IMR-90 (cell line): Measurements from ENCODE around the gene FOXD4. TPM values are rescaled to one million over a fixed set of nuclear protein-coding genes. Genes with fewer than 3 reads are reported as not detected.
"Not testable (repeated sequence)": the region's sequence is repeated elsewhere in the genome, so short reads cannot be mapped to it uniquely, and the experiment has no call there.

ENCODE experiments used
- ATAC-seq: fragments of 200-7000 bp; cut with Tn5 transposase; 2 replicates; pipeline ENCODE4 v1.9.1; 2020; ENCODE audit warnings: low read depth, mild to moderate bottlenecking, moderate library complexity
- BruUV-seq: library from RNA; stranded (reverse); fragments of 400-500 nt; replicated peaks from 2 replicates; lab custom pipeline; 2021; lab: Mats Ljungman, UMichigan
- CTCF ChIA-PET: fragments of 300-600 bp; formaldehyde crosslinking; extraction: SDS; loops from one replicate; lab custom pipeline; 2021; ENCODE audit warnings: antibody characterized with exemption; lab: Yijun Ruan, JAX
- POLR2A ChIA-PET: fragments of 300-600 bp; sonication (Branson Sonifier 250); formaldehyde crosslinking; loops from one replicate; lab custom pipeline; 2022; ENCODE audit warnings: antibody characterized with exemption; ENCODE audit not compliant: unreplicated experiment; lab: Charles Lee
- DNase-seq: peaks from one replicate; pipeline ENCODE4 v3.0.0; 2013
- H2AFZ ChIP-seq: replicated peaks from 2 replicates; pipeline ENCODE3; 2013; ENCODE audit warnings: low read length, mild to moderate bottlenecking; ENCODE audit not compliant: poor library complexity
- H2AK5ac ChIP-seq: 2 replicates; pipeline ENCODE4 v1.6.1; 2013; ENCODE audit warnings: low read depth, low read length, inconsistent platforms
- H2AK9ac ChIP-seq: replicated peaks from 2 replicates; pipeline ENCODE3; 2013; ENCODE audit warnings: mild to moderate bottlenecking, low read depth, low read length, moderate library complexity; ENCODE audit not compliant: poor library complexity
- H2BK120ac ChIP-seq: 2 replicates; pipeline ENCODE4 v1.6.1; 2013; ENCODE audit warnings: low read depth, low read length, inconsistent platforms
- H2BK15ac ChIP-seq: 3 replicates; pipeline ENCODE4 v1.6.1; 2013; ENCODE audit warnings: low read depth, low read length, inconsistent platforms
- H2BK20ac ChIP-seq: 2 replicates; pipeline ENCODE4 v1.6.1; 2013; ENCODE audit warnings: low read depth, mild to moderate bottlenecking, inconsistent platforms, low read length, moderate library complexity
- H2BK5ac ChIP-seq: 2 replicates; pipeline ENCODE4 v1.6.1; 2013; ENCODE audit warnings: mild to moderate bottlenecking, low read depth, low read length, inconsistent platforms; ENCODE audit not compliant: poor library complexity, severe bottlenecking
- H3K14ac ChIP-seq: replicated peaks from 2 replicates; pipeline ENCODE4 v1.6.1; 2013; ENCODE audit warnings: low read depth, low read length, inconsistent platforms
- H3K18ac ChIP-seq: 2 replicates; pipeline ENCODE4 v1.6.1; 2013; ENCODE audit warnings: low read depth, low read length, control low read depth
- H3K23ac ChIP-seq: 2 replicates; pipeline ENCODE4 v1.6.1; 2013; ENCODE audit warnings: low read depth, low read length, inconsistent platforms
- H3K27ac ChIP-seq: 2 replicates; pipeline ENCODE4 v1.5.1; 2013; ENCODE audit warnings: mild to moderate bottlenecking, control low read depth, low read length; ENCODE audit not compliant: insufficient read depth
- H3K27me3 ChIP-seq: 2 replicates; pipeline ENCODE4 v1.6.1; 2013; ENCODE audit warnings: low read length; ENCODE audit not compliant: control insufficient read depth, insufficient read depth
- H3K36me3 ChIP-seq: 2 replicates; pipeline ENCODE4 v1.6.1; 2013; ENCODE audit warnings: low read length, mixed read lengths; ENCODE audit not compliant: control insufficient read depth, insufficient read depth
- H3K4ac ChIP-seq: 2 replicates; pipeline ENCODE4 v1.6.1; 2013; ENCODE audit warnings: low read depth, low read length, inconsistent platforms
- H3K4me1 ChIP-seq: 2 replicates; pipeline ENCODE4 v1.6.1; 2013; ENCODE audit warnings: low read length, mixed read lengths; ENCODE audit not compliant: control insufficient read depth, insufficient read depth
- H3K4me2 ChIP-seq: 2 replicates; pipeline ENCODE4 v1.6.1; 2013; ENCODE audit warnings: low read depth, mild to moderate bottlenecking, control low read depth, low read length, moderate library complexity
- H3K4me3 ChIP-seq: 2 replicates; pipeline ENCODE4 v1.5.1; 2013; ENCODE audit warnings: low read depth, mild to moderate bottlenecking, control low read depth, low read length, moderate library complexity; ENCODE audit not compliant: insufficient read depth
- H3K56ac ChIP-seq: 2 replicates; pipeline ENCODE4 v1.6.1; 2013; ENCODE audit warnings: low read length, inconsistent platforms; ENCODE audit not compliant: insufficient read depth; ENCODE audit errors: extremely low read depth
- H3K79me1 ChIP-seq, 2 experiments: 2 replicates each; pipeline ENCODE4 v1.6.1; 2013; ENCODE audit warnings: low read length in 2 of 2, inconsistent platforms in 1 of 2, low read depth in 1 of 2
- H3K9ac ChIP-seq: 2 replicates; pipeline ENCODE4 v1.6.1; 2013; ENCODE audit warnings: low read depth, low read length, control low read depth
- H3K9me1 ChIP-seq: 2 replicates; pipeline ENCODE4 v1.6.1; 2013; ENCODE audit warnings: low read length, inconsistent platforms; ENCODE audit not compliant: insufficient read depth
- H3K9me3 ChIP-seq: 2 replicates; pipeline ENCODE4 v1.6.1; 2013; ENCODE audit warnings: low read length; ENCODE audit not compliant: control insufficient read depth, insufficient read depth
- H4K20me1 ChIP-seq: 2 replicates; pipeline ENCODE4 v1.6.1; 2013; ENCODE audit warnings: low read length, inconsistent platforms; ENCODE audit not compliant: insufficient read depth
- H4K5ac ChIP-seq: 2 replicates; pipeline ENCODE4 v1.6.1; 2013; ENCODE audit warnings: mild to moderate bottlenecking, low read depth, low read length, control low read depth
- H4K8ac ChIP-seq, 2 experiments: 2 replicates each; pipeline ENCODE4 v1.6.1; 2013; ENCODE audit warnings: low read depth in 2 of 2, low read length in 2 of 2, control low read depth in 1 of 2, inconsistent platforms in 1 of 2
- H4K91ac ChIP-seq: 2 replicates; pipeline ENCODE4 v1.6.1; 2013; ENCODE audit warnings: low read depth, low read length, inconsistent platforms; ENCODE audit not compliant: insufficient read depth
- WGBS, 2 experiments: methylation state at CpG; one replicate each; pipeline versions ENCODE4 v1.1.5 to v1.1.7; 2013; ENCODE audit warnings: missing lambda C conversion rate in 2 of 2; ENCODE audit not compliant: insufficient read length in 1 of 2; ENCODE audit errors: extremely low coverage in 2 of 2; 5-methylcytosine and 5-hydroxymethylcytosine counted together
- dilution Hi-C: fragments of 300-500 bp; cut with HindIII; formaldehyde crosslinking; loops from one replicate; pipeline ENCODE4 v1.14.3; 2018; ENCODE audit warnings: low sequenced_read_pairs; ENCODE audit not compliant: unreplicated experiment
- in situ Hi-C: fragments of 300-500 bp; cut with MboI; formaldehyde crosslinking; loops from 3 replicates; pipeline ENCODE4 v1.14.3; 2019; ENCODE audit warnings: low sequenced_read_pairs, inconsistent platforms, mixed read lengths
- intact Hi-C: fragments of 100-400 bp; cut with micrococcal nuclease; formaldehyde crosslinking; loops from 2 replicates; pipeline ENCODE4 v1.10.0; 2022
- polyA plus RNA-seq, 3 experiments: library from polyadenylated mRNA; depleted of rRNA; stranded (reverse); fragments of >200 nt; gene quantifications; 2 replicates each; pipeline ENCODE4 v1.2.3, GENCODE V29; 2012; ENCODE audit warnings: low replicate concordance in 1 of 3
- total RNA-seq: library from RNA; depleted of rRNA; stranded (reverse); fragments of >200 nt; gene quantifications from 2 replicates; pipeline ENCODE4 v1.2.3, GENCODE V29; 2012

Gene FOXD4
- total and polyA plus RNA-seq, 2 of the 4 experiments (the other 2 are of a cell fraction) = 0.03 to 0.18 TPM

- no CpG with 5 or more reads among the region's 5 CpGs for WGBS, 2 experiments
- in situ Hi-C loops = not testable (repeated sequence)
Observed at GRCh38 chr9:94323-94722, 23.9 kb downstream of the FOXD4 start.

GRCh38 chr9:93909-94308, 24.3 kb downstream of the FOXD4 start:
- H4K8ac ChIP-seq, H3K14ac ChIP-seq, H2BK120ac ChIP-seq, H3K4ac ChIP-seq, H3K56ac ChIP-seq, BruUV-seq, CTCF ChIA-PET, H3K79me1 ChIP-seq, H3K4me2 ChIP-seq, H3K9ac ChIP-seq, H4K91ac ChIP-seq, in situ Hi-C loops, H2BK15ac ChIP-seq, H3K9me1 ChIP-seq, dilution Hi-C loops, H3K9me3 ChIP-seq, H4K20me1 ChIP-seq, H2BK5ac ChIP-seq, DNase-seq, H3K36me3 ChIP-seq, H3K23ac ChIP-seq, H3K27me3 ChIP-seq, POLR2A ChIA-PET, H2AK5ac ChIP-seq, H3K27ac ChIP-seq, H3K4me3 ChIP-seq, H2AK9ac ChIP-seq, H3K18ac ChIP-seq, H3K4me1 ChIP-seq, H4K5ac ChIP-seq, H2AFZ ChIP-seq, H2BK20ac ChIP-seq, intact Hi-C loops: not testable (repeated sequence)
- WGBS, 2 experiments = no CpG with 5 or more reads among the region's 5 CpGs
- peak; percentile 28 for ATAC-seq

More at GRCh38 chr9:94323-94722, 23.9 kb downstream of the FOXD4 start:
- H3K9me1 ChIP-seq, H3K9me3 ChIP-seq, intact Hi-C loops, H2AK9ac ChIP-seq, BruUV-seq, H3K4me3 ChIP-seq, H3K27me3 ChIP-seq, H4K20me1 ChIP-seq, H3K79me1 ChIP-seq, H3K18ac ChIP-seq, dilution Hi-C loops, H2BK20ac ChIP-seq, CTCF ChIA-PET, POLR2A ChIA-PET, H3K4me2 ChIP-seq, H4K8ac ChIP-seq, H3K14ac ChIP-seq, H2AK5ac ChIP-seq, DNase-seq, H3K56ac ChIP-seq, H3K23ac ChIP-seq, H2AFZ ChIP-seq, H2BK5ac ChIP-seq, H4K91ac ChIP-seq, H3K4me1 ChIP-seq, H3K27ac ChIP-seq, H2BK15ac ChIP-seq, H4K5ac ChIP-seq, H2BK120ac ChIP-seq, H3K36me3 ChIP-seq, H3K4ac ChIP-seq, H3K9ac ChIP-seq: not testable (repeated sequence)
- ATAC-seq = peak; percentile 83
